T-helper 2 cell treated with Interferon-gamma antibody and Interleukin-4, amounts not matched to agents 5 μg/mL and 100 μg/mL, for 36 hours (primary cell): ENCODE data around the gene DOCK11.

ENCODE experiments used
- DNase-seq: peaks from one replicate; pipeline ENCODE4 v3.0.0; 2021; ENCODE audit warnings: low spot score
- H3K27ac Mint-ChIP-seq: one replicate; pipeline ENCODE4 v1.8.0; 2021; ENCODE audit warnings: mild to moderate bottlenecking, mixed read lengths
- H3K27me3 Mint-ChIP-seq: one replicate; pipeline ENCODE4 v1.8.0; 2021; ENCODE audit warnings: low read depth, mixed read lengths
- H3K36me3 Mint-ChIP-seq: one replicate; pipeline ENCODE4 v1.8.0; 2021; ENCODE audit warnings: low read depth, mixed read lengths
- H3K4me1 Mint-ChIP-seq: one replicate; pipeline ENCODE4 v1.8.0; 2021; ENCODE audit warnings: low read depth, mixed read lengths
- H3K4me3 Mint-ChIP-seq: one replicate; pipeline ENCODE4 v1.8.0; 2022; ENCODE audit warnings: mild to moderate bottlenecking, moderate library complexity, mixed read lengths
- H3K9me3 Mint-ChIP-seq: one replicate; pipeline ENCODE4 v1.8.0; 2021; ENCODE audit warnings: mixed read lengths

Gene DOCK11

GRCh38 chrX:118666521-118666920 lies 170.9 kb downstream of the DOCK11 start:
- Mint-ChIP-seq H3K27me3 (no peaks in the 10 kb centered on the region), H3K4me3 (no peak overlapping the region), H3K9me3 (no peaks in the 10 kb centered on the region), H3K36me3 (peaks cover 39% of the 10 kb centered on the region), H3K4me1 (no peaks in the 10 kb centered on the region), H3K27ac (no peak overlapping the region)
- DNase-seq = no peak

- H3K9me3 Mint-ChIP-seq = no peaks in the 10 kb centered on the region
- no peak for DNase-seq
- no peaks in the 10 kb centered on the region for H3K4me1 Mint-ChIP-seq
- no peak overlapping the region for H3K27ac Mint-ChIP-seq
- no peak overlapping the region for H3K4me3 Mint-ChIP-seq
- H3K27me3 Mint-ChIP-seq = no peaks in the 10 kb centered on the region
- peaks cover 34% of the 10 kb centered on the region for H3K36me3 Mint-ChIP-seq
Observed at GRCh38 chrX:118669435-118669834, 173.8 kb downstream of the DOCK11 start.

GRCh38 chrX:118675326-118675965 lies 179.8 kb downstream of the DOCK11 start:
- Mint-ChIP-seq H3K27ac (no peak overlapping the region), H3K36me3 (peaks cover 20% of the 10 kb centered on the region)

GRCh38 chrX:118675966-118676349 lies 180.3 kb downstream of the DOCK11 start:
- no peak overlapping the region for H3K4me3 Mint-ChIP-seq
- no peaks in the 10 kb centered on the region for H3K9me3 Mint-ChIP-seq
- H3K36me3 Mint-ChIP-seq = peaks cover 18% of the 10 kb centered on the region
- no peaks in the 10 kb centered on the region for H3K27me3 Mint-ChIP-seq
- no peak for DNase-seq
- H3K4me1 Mint-ChIP-seq = peaks cover 3% of the 10 kb centered on the region
- H3K27ac Mint-ChIP-seq = no peak overlapping the region

More at GRCh38 chrX:118675326-118675965, 179.8 kb downstream of the DOCK11 start:
- Mint-ChIP-seq H3K9me3 (no peaks in the 10 kb centered on the region), H3K27me3 (no peaks in the 10 kb centered on the region), H3K4me1 (peaks cover 3% of the 10 kb centered on the region), H3K4me3 (no peak overlapping the region)
- no peak for DNase-seq

GRCh38 chrX:118677318-118677717 lies 181.7 kb downstream of the DOCK11 start:
- Mint-ChIP-seq H3K4me1 (peaks cover 3% of the 10 kb centered on the region), H3K27me3 (no peaks in the 10 kb centered on the region), H3K36me3 (peaks cover 19% of the 10 kb centered on the region), H3K27ac (no peak overlapping the region), H3K4me3 (no peak overlapping the region), H3K9me3 (no peaks in the 10 kb centered on the region)
- no peak for DNase-seq

GRCh38 chrX:118679290-118679689 lies 183.7 kb downstream of the DOCK11 start:
- no peak for DNase-seq
- Mint-ChIP-seq H3K27me3 (no peaks in the 10 kb centered on the region), H3K4me3 (no peak overlapping the region), H3K36me3 (peaks cover 16% of the 10 kb centered on the region), H3K27ac (no peak overlapping the region), H3K9me3 (no peaks in the 10 kb centered on the region), H3K4me1 (peaks cover 3% of the 10 kb centered on the region)

GRCh38 chrX:118682258-118683014 lies 186.8 kb downstream of the DOCK11 start:
- no peak overlapping the region for H3K4me3 Mint-ChIP-seq
- no peaks in the 10 kb centered on the region for H3K27me3 Mint-ChIP-seq
- peaks cover 26% of the 10 kb centered on the region for H3K36me3 Mint-ChIP-seq
- no peak for DNase-seq
- H3K9me3 Mint-ChIP-seq = no peaks in the 10 kb centered on the region
- H3K27ac Mint-ChIP-seq = no peak overlapping the region
- no peaks in the 10 kb centered on the region for H3K4me1 Mint-ChIP-seq

GRCh38 chrX:118685393-118685792 lies 189.8 kb downstream of the DOCK11 start:
- H3K4me1 Mint-ChIP-seq = no peaks in the 10 kb centered on the region
- H3K27ac Mint-ChIP-seq = no peak overlapping the region
- peaks cover 35% of the 10 kb centered on the region for H3K36me3 Mint-ChIP-seq
- H3K9me3 Mint-ChIP-seq = no peaks in the 10 kb centered on the region
- no peaks in the 10 kb centered on the region for H3K27me3 Mint-ChIP-seq
- H3K4me3 Mint-ChIP-seq = no peak overlapping the region
- no peak for DNase-seq

GRCh38 chrX:118688935-118689334 lies 193.3 kb downstream of the DOCK11 start:
- H3K36me3 Mint-ChIP-seq = peaks cover 25% of the 10 kb centered on the region
- no peaks in the 10 kb centered on the region for H3K4me1 Mint-ChIP-seq
- DNase-seq = no peak
- no peaks in the 10 kb centered on the region for H3K27me3 Mint-ChIP-seq
- H3K4me3 Mint-ChIP-seq = no peak overlapping the region
- no peak overlapping the region for H3K27ac Mint-ChIP-seq
- H3K9me3 Mint-ChIP-seq = no peaks in the 10 kb centered on the region

GRCh38 chrX:118693843-118694242 lies 198.2 kb downstream of the DOCK11 start:
- Mint-ChIP-seq H3K27ac (no peak overlapping the region), H3K36me3 (peaks cover 10% of the 10 kb centered on the region), H3K9me3 (no peaks in the 10 kb centered on the region), H3K27me3 (no peaks in the 10 kb centered on the region), H3K4me1 (no peaks in the 10 kb centered on the region), H3K4me3 (no peak overlapping the region)
- DNase-seq = no peak

GRCh38 chrX:118694638-118695037 lies 199.0 kb downstream of the DOCK11 start:
- DNase-seq = no peak
- peaks cover 10% of the 10 kb centered on the region for H3K36me3 Mint-ChIP-seq
- no peaks in the 10 kb centered on the region for H3K9me3 Mint-ChIP-seq
- no peaks in the 10 kb centered on the region for H3K27me3 Mint-ChIP-seq
- no peak overlapping the region for H3K4me3 Mint-ChIP-seq
- no peak overlapping the region for H3K27ac Mint-ChIP-seq
- H3K4me1 Mint-ChIP-seq = no peaks in the 10 kb centered on the region

GRCh38 chrX:118698516-118699170 lies 203.0 kb downstream of the DOCK11 start:
- Mint-ChIP-seq H3K27me3 (no peaks in the 10 kb centered on the region), H3K4me1 (no peaks in the 10 kb centered on the region), H3K36me3 (peaks cover 3% of the 10 kb centered on the region), H3K4me3 (no peak overlapping the region), H3K9me3 (no peaks in the 10 kb centered on the region), H3K27ac (no peak overlapping the region)
- DNase-seq = no peak

GRCh38 chrX:118702741-118703140 lies 207.1 kb downstream of the DOCK11 start:
- H3K9me3 Mint-ChIP-seq = no peaks in the 10 kb centered on the region
- peaks cover 3% of the 10 kb centered on the region for H3K36me3 Mint-ChIP-seq
- no peaks in the 10 kb centered on the region for H3K27me3 Mint-ChIP-seq
- no peak overlapping the region for H3K27ac Mint-ChIP-seq
- H3K4me3 Mint-ChIP-seq = no peak overlapping the region
- H3K4me1 Mint-ChIP-seq = no peaks in the 10 kb centered on the region
- DNase-seq = no peak

GRCh38 chrX:118706681-118707080 lies 211.1 kb downstream of the DOCK11 start:
- H3K27me3 Mint-ChIP-seq = no peaks in the 10 kb centered on the region
- no peaks in the 10 kb centered on the region for H3K4me1 Mint-ChIP-seq
- no peaks in the 10 kb centered on the region for H3K36me3 Mint-ChIP-seq
- H3K9me3 Mint-ChIP-seq = no peaks in the 10 kb centered on the region
- H3K27ac Mint-ChIP-seq = no peak overlapping the region
- DNase-seq = no peak
- no peak overlapping the region for H3K4me3 Mint-ChIP-seq
